MM.1S (cell line): ENCODE measurements around the gene KCNK7.

ENCODE experiments used
- DNase-seq: peaks from one replicate; pipeline ENCODE4 v3.0.0-alpha.2; 2015
- H2AFZ ChIP-seq: fragments of 300-600 bp; sonication (generic); 2 replicates; pipeline ENCODE4 v1.6.0; 2016; ENCODE audit warnings: antibody characterized with exemption, low read length
- H3F3A ChIP-seq: fragments of 300-600 bp; sonication (generic); 2 replicates; pipeline ENCODE4 v1.6.1; 2016; ENCODE audit warnings: mild to moderate bottlenecking, antibody characterized with exemption, low read length, moderate library complexity, mixed read lengths; ENCODE audit not compliant: insufficient read depth
- H3K27ac ChIP-seq: fragments of 300-600 bp; sonication (generic); 2 replicates; pipeline ENCODE4 v1.5.1; 2016; ENCODE audit warnings: mild to moderate bottlenecking, low read length
- H3K27me3 ChIP-seq: fragments of 300-600 bp; sonication (generic); replicated peaks from 2 replicates; pipeline ENCODE4 v1.6.0; 2016; ENCODE audit warnings: low read length; ENCODE audit not compliant: insufficient read depth
- H3K36me3 ChIP-seq: fragments of 300-600 bp; sonication (generic); replicated peaks from 2 replicates; pipeline ENCODE4 v1.6.1; 2016; ENCODE audit warnings: mild to moderate bottlenecking, low read length, mixed read lengths; ENCODE audit not compliant: insufficient read depth
- H3K4me1 ChIP-seq: fragments of 300-600 bp; sonication (generic); 2 replicates; pipeline ENCODE4 v1.6.1; 2016; ENCODE audit warnings: low read length, mixed read lengths
- H3K4me2 ChIP-seq: fragments of 300-600 bp; sonication (generic); 2 replicates; pipeline ENCODE4 v1.6.0; 2016; ENCODE audit warnings: low read depth, low read length
- H3K4me3 ChIP-seq: fragments of 300-600 bp; sonication (generic); 2 replicates; pipeline ENCODE4 v1.5.1; 2016; ENCODE audit warnings: low read length, mixed read lengths
- H3K79me2 ChIP-seq: fragments of 300-600 bp; sonication (generic); 2 replicates; pipeline ENCODE4 v1.6.1; 2016; ENCODE audit warnings: mixed run types, low read length, mixed read lengths
- H3K9ac ChIP-seq: fragments of 300-600 bp; sonication (generic); 2 replicates; pipeline ENCODE4 v1.6.1; 2016; ENCODE audit warnings: low read length, mixed read lengths
- H3K9me2 ChIP-seq: fragments of 300-600 bp; sonication (generic); replicated peaks from 2 replicates; pipeline ENCODE4 v1.6.1; 2016; ENCODE audit warnings: mild to moderate bottlenecking, low read length, mixed read lengths; ENCODE audit not compliant: insufficient read depth
- H3K9me3 ChIP-seq: fragments of 300-600 bp; sonication (generic); replicated peaks from 2 replicates; pipeline ENCODE4 v1.6.1; 2016; ENCODE audit warnings: mild to moderate bottlenecking, low read length, mixed read lengths; ENCODE audit not compliant: insufficient read depth
- H4K20me1 ChIP-seq: fragments of 300-600 bp; sonication (generic); 2 replicates; pipeline ENCODE4 v1.6.1; 2016; ENCODE audit warnings: mild to moderate bottlenecking, low read length, moderate library complexity, mixed read lengths; ENCODE audit not compliant: insufficient read depth
- CTCF ChIP-seq: fragments of 300-600 bp; sonication (generic); IDR thresholded peaks from 2 replicates; pipeline ENCODE4 v1.5.1; 2016; ENCODE audit warnings: antibody characterized with exemption, low read length, mixed read lengths
- EZH2 ChIP-seq: fragments of 300-600 bp; sonication (generic); optimal IDR thresholded peaks from 2 replicates; pipeline ENCODE3; 2017; ENCODE audit warnings: low read depth, mild to moderate bottlenecking, antibody characterized with exemption, low read length, mixed read lengths
- EZH2phosphoT487 ChIP-seq: fragments of 300-600 bp; sonication (generic); IDR thresholded peaks from 2 replicates; pipeline ENCODE4 v1.6.1; 2018; ENCODE audit warnings: antibody characterized with exemption, low read length

Gene KCNK7

GRCh38 chr11:65630215-65630614, 34.6 kb upstream of the KCNK7 start:
- no peak overlapping the region for H3K4me2 ChIP-seq
- H3K79me2 ChIP-seq: 0 out of 2 replicates have a peak, but pooled peaks cover 5% of the 10 kb centered on the region
- 0 out of 2 replicates have a peak, but pooled peaks cover 9% of the 10 kb centered on the region for H3K36me3 ChIP-seq
- H3K4me1 ChIP-seq: no peaks in the 10 kb centered on the region
- DNase-seq: no peak
- H3K27me3 ChIP-seq: no peaks in the 10 kb centered on the region
- H3K9ac ChIP-seq: no peak overlapping the region
- no peaks in the 10 kb centered on the region for H3F3A ChIP-seq
- no peak overlapping the region for H3K4me3 ChIP-seq
- no peaks in the 10 kb centered on the region for H3K9me3 ChIP-seq
- no peaks in the 10 kb centered on the region for H3K9me2 ChIP-seq
- no peaks in the 10 kb centered on the region; the same call in 1 of the 2 replicates for H4K20me1 ChIP-seq
- no peak overlapping the region for H2AFZ ChIP-seq
- TF ChIP-seq EZH2: no peak
- no peak for TF ChIP-seq CTCF
- no peak for TF ChIP-seq EZH2phosphoT487
- no peak overlapping the region for H3K27ac ChIP-seq

- Histone ChIP-seq H3K9ac (no peak overlapping the region), H3K4me3 (no peak overlapping the region), H3K9me3 (no peaks in the 10 kb centered on the region), H3K4me2 (no peak overlapping the region), H4K20me1 (no peaks in the 10 kb centered on the region; the same call in 1 of the 2 replicates), H3K9me2 (no peaks in the 10 kb centered on the region), H3K27me3 (no peaks in the 10 kb centered on the region), H3K4me1 (no peaks in the 10 kb centered on the region), H3K79me2 (0 out of 2 replicates have a peak, but pooled peaks cover 5% of the 10 kb centered on the region), H3K36me3 (0 out of 2 replicates have a peak, but pooled peaks cover 9% of the 10 kb centered on the region), H2AFZ (no peak overlapping the region), H3F3A (no peaks in the 10 kb centered on the region), H3K27ac (no peak overlapping the region)
- no peak for DNase-seq
- TF ChIP-seq EZH2phosphoT487 (no peak), EZH2 (no peak), CTCF (no peak)
Observed at GRCh38 chr11:65629579-65629978, 34.0 kb upstream of the KCNK7 start.

GRCh38 chr11:65627202-65627601, 31.6 kb upstream of the KCNK7 start:
- DNase-seq: no peak
- Histone ChIP-seq H3K4me3 (no peak overlapping the region), H3K27ac (no peak overlapping the region), H3K4me2 (no peak overlapping the region), H3K27me3 (no peaks in the 10 kb centered on the region), H3K9me3 (no peaks in the 10 kb centered on the region), H3K9ac (no peak overlapping the region), H3K79me2 (0 out of 2 replicates have a peak, but pooled peaks cover 9% of the 10 kb centered on the region), H2AFZ (no peak overlapping the region), H3K36me3 (0 out of 2 replicates have a peak, but pooled peaks cover 9% of the 10 kb centered on the region), H4K20me1 (no peaks in the 10 kb centered on the region; the same call in 1 of the 2 replicates), H3F3A (no peaks in the 10 kb centered on the region), H3K4me1 (no peaks in the 10 kb centered on the region), H3K9me2 (no peaks in the 10 kb centered on the region)
- TF ChIP-seq EZH2 (no peak), EZH2phosphoT487 (no peak), CTCF (no peak)
